Mesendoderm (in vitro differentiated cells): ENCODE measurements around the gene PPARG.
"Not testable (repeated sequence)": the region's sequence is repeated elsewhere in the genome, so short reads cannot be mapped to it uniquely, and the experiment has no call there.

Source experiments
- DNase-seq: peaks from one replicate; pipeline ENCODE4 v3.0.0; 2013
- H2AK5ac ChIP-seq: 2 replicates; pipeline ENCODE4 v1.6.1; 2013; ENCODE audit warnings: low read length, inconsistent platforms
- H2BK120ac ChIP-seq: 2 replicates; pipeline ENCODE4 v1.6.1; 2013; ENCODE audit warnings: low read depth, mild to moderate bottlenecking, low read length, moderate library complexity, mixed read lengths
- H2BK15ac ChIP-seq: replicated peaks from 2 replicates; pipeline ENCODE4 v1.6.1; 2013; ENCODE audit warnings: low read depth, mild to moderate bottlenecking, moderate library complexity
- H2BK5ac ChIP-seq: 2 replicates; pipeline ENCODE4 v1.6.1; 2013; ENCODE audit warnings: low read length, inconsistent platforms
- H3K18ac ChIP-seq: 2 replicates; pipeline ENCODE4 v1.6.1; 2013; ENCODE audit warnings: mild to moderate bottlenecking, low read length, mixed read lengths
- H3K23ac ChIP-seq: one replicate; pipeline ENCODE4 v1.6.1; 2013; ENCODE audit warnings: low read length
- H3K27ac ChIP-seq: 2 replicates; pipeline ENCODE4 v1.5.1; 2013; ENCODE audit warnings: low read depth, mild to moderate bottlenecking, inconsistent platforms, low read length, moderate library complexity
- H3K27me3 ChIP-seq: 2 replicates; pipeline ENCODE4 v1.6.1; 2013; ENCODE audit warnings: low read length, control low read depth, mild to moderate bottlenecking, inconsistent platforms; ENCODE audit not compliant: insufficient read depth, poor library complexity
- H3K36me3 ChIP-seq: 2 replicates; pipeline ENCODE4 v1.6.1; 2013; ENCODE audit warnings: low read length, inconsistent platforms; ENCODE audit not compliant: control insufficient read depth, insufficient read depth
- H3K4ac ChIP-seq: one replicate; pipeline ENCODE4 v1.6.1; 2013; ENCODE audit warnings: low read depth, mild to moderate bottlenecking, low read length, moderate library complexity
- H3K4me1 ChIP-seq: 2 replicates; pipeline ENCODE4 v1.6.1; 2013; ENCODE audit warnings: low read depth, low read length, inconsistent platforms; ENCODE audit not compliant: control insufficient read depth
- H3K4me2 ChIP-seq: 2 replicates; pipeline ENCODE4 v1.6.1; 2013; ENCODE audit warnings: low read length
- H3K4me3 ChIP-seq: 2 replicates; pipeline ENCODE4 v1.5.1; 2013; ENCODE audit warnings: mild to moderate bottlenecking, low read length
- H3K56ac ChIP-seq: one replicate; pipeline ENCODE4 v1.6.1; 2013; ENCODE audit warnings: low read length
- H3K79me1 ChIP-seq: 2 replicates; pipeline ENCODE4 v1.6.1; 2013; ENCODE audit warnings: low read length, inconsistent platforms
- H3K79me2 ChIP-seq: 2 replicates; pipeline ENCODE4 v1.6.1; 2013; ENCODE audit warnings: mild to moderate bottlenecking, low read length; ENCODE audit not compliant: control insufficient read depth, insufficient read depth
- H3K9ac ChIP-seq: 2 replicates; pipeline ENCODE4 v1.6.1; 2013; ENCODE audit warnings: low read length, inconsistent platforms
- H4K5ac ChIP-seq: one replicate; pipeline ENCODE4 v1.6.1; 2013; ENCODE audit warnings: low read length
- H4K8ac ChIP-seq: one replicate; pipeline ENCODE4 v1.6.1; 2013; ENCODE audit warnings: low read depth, mild to moderate bottlenecking, control low read depth, low read length, moderate library complexity
- WGBS: extraction: QIAGEN DNeasy Blood & Tissue Kit; methylation state at CpG from one replicate; pipeline ENCODE4 v1.1.7; 2013; ENCODE audit warnings: low lambda C conversion rate, missing lambda C conversion rate; ENCODE audit not compliant: insufficient coverage; ENCODE audit errors: extremely low coverage; 5-methylcytosine and 5-hydroxymethylcytosine counted together

The PPARG gene

DNA sequence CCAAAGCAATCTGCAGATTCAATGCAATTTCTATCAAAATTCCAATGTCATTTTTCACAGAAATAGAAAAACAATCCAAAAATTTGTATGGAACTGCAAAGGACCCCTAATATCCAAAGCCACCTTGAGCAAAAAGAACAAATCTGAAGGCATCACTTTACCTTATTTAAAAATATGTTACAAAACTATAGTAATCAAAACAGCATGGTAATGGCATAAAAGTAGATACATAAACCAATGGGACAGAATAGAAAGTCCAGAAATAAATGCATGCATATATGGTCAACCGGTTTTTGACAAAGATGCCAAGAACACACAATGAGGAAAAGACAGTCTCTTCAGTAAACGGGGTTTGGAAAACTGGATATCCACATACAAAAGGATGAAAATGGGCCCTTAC lies 39.4 kb upstream of the PPARG start:
- H2BK120ac ChIP-seq, result no peak overlapping the region
- no CpG with 5 or more reads among the region's 2 CpGs for WGBS
- H3K4me3 ChIP-seq, result no peak overlapping the region
- H3K27me3 ChIP-seq, result no peaks in the 10 kb centered on the region
- no peak for DNase-seq
- H4K8ac ChIP-seq, result no peak overlapping the region
- H3K79me1 ChIP-seq, result no peaks in the 10 kb centered on the region
- no peak overlapping the region for H3K9ac ChIP-seq
- H3K56ac ChIP-seq, result no peak overlapping the region
- no peak overlapping the region for H2BK5ac ChIP-seq
- no peak overlapping the region for H3K27ac ChIP-seq
- H2AK5ac ChIP-seq, result no peak overlapping the region
- no peaks in the 10 kb centered on the region for H3K4me1 ChIP-seq
- H3K18ac ChIP-seq, result no peak overlapping the region
- H3K36me3 ChIP-seq, result no peaks in the 10 kb centered on the region
- no peak overlapping the region for H3K4me2 ChIP-seq
- H4K5ac ChIP-seq, result no peak overlapping the region
- no peak overlapping the region for H3K23ac ChIP-seq
- H3K79me2 ChIP-seq, result no peaks in the 10 kb centered on the region
- no peak overlapping the region for H3K4ac ChIP-seq
- no peak overlapping the region for H2BK15ac ChIP-seq

DNA sequence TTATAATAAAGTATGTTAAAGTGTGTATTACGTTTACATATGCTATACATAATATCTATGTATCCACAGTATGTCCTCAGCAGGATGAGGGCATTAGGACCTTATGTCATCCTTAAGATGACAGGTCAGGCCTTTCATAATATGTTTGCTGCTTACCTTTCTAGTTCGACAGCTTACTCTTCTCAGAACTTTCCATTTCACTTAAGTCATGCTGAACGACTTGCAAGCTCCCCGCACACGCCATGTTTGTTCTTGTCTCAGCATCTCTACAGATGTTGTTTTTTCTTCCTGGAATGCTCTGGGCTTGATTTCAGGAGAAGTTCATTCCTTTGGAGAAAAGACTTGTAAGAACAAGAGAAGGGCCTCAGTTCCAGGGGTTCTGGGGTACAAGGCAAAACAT lies 36.0 kb upstream of the PPARG start:
- Histone ChIP-seq H2BK15ac (no peak overlapping the region), H3K79me2 (no peaks in the 10 kb centered on the region), H3K4me1 (no peaks in the 10 kb centered on the region), H3K4ac (no peak overlapping the region), H3K9ac (no peak overlapping the region), H3K23ac (no peak overlapping the region), H2BK120ac (no peak overlapping the region), H3K18ac (no peak overlapping the region), H3K4me2 (no peak overlapping the region), H3K4me3 (no peak overlapping the region), H3K27ac (no peak overlapping the region), H4K5ac (no peak overlapping the region), H3K56ac (no peak overlapping the region), H2AK5ac (no peak overlapping the region), H3K36me3 (no peaks in the 10 kb centered on the region), H3K79me1 (no peaks in the 10 kb centered on the region), H4K8ac (no peak overlapping the region), H2BK5ac (no peak overlapping the region), H3K27me3 (no peaks in the 10 kb centered on the region)
- no CpG with 5 or more reads among the region's 5 CpGs for WGBS
- no peak for DNase-seq

- no peaks in the 10 kb centered on the region for H3K36me3 ChIP-seq
- no peak overlapping the region for H3K9ac ChIP-seq
- no peaks in the 10 kb centered on the region for H3K4me1 ChIP-seq
- H3K18ac ChIP-seq, result no peak overlapping the region
- no peaks in the 10 kb centered on the region for H3K79me2 ChIP-seq
- no peak overlapping the region for H2AK5ac ChIP-seq
- no peak overlapping the region for H4K8ac ChIP-seq
- WGBS, result no CpG with 5 or more reads among the region's 10 CpGs
- H3K27me3 ChIP-seq, result no peaks in the 10 kb centered on the region
- H3K4ac ChIP-seq, result no peak overlapping the region
- H2BK5ac ChIP-seq, result no peak overlapping the region
- no peaks in the 10 kb centered on the region for H3K79me1 ChIP-seq
- H4K5ac ChIP-seq, result no peak overlapping the region
- DNase-seq, result peak; percentile 27
- H3K56ac ChIP-seq, result no peak overlapping the region
- H3K27ac ChIP-seq, result no peak overlapping the region
- no peak overlapping the region for H2BK15ac ChIP-seq
- no peak overlapping the region for H3K23ac ChIP-seq
- no peak overlapping the region for H3K4me2 ChIP-seq
- H3K4me3 ChIP-seq, result no peak overlapping the region
- no peak overlapping the region for H2BK120ac ChIP-seq
Measured at GRCh38 chr3:12253516-12254343, 35.1 kb upstream of the PPARG start.

- no peak overlapping the region for H3K56ac ChIP-seq
- H3K27me3 ChIP-seq, result no peaks in the 10 kb centered on the region
- H2BK5ac ChIP-seq, result no peak overlapping the region
- H3K79me2 ChIP-seq, result no peaks in the 10 kb centered on the region
- no peak overlapping the region for H4K5ac ChIP-seq
- no peak overlapping the region for H3K27ac ChIP-seq
- H3K4ac ChIP-seq, result no peak overlapping the region
- no peaks in the 10 kb centered on the region for H3K4me1 ChIP-seq
- no peak overlapping the region for H3K23ac ChIP-seq
- no peaks in the 10 kb centered on the region for H3K36me3 ChIP-seq
- no peaks in the 10 kb centered on the region for H3K79me1 ChIP-seq
- no peak overlapping the region for H3K4me2 ChIP-seq
- H2AK5ac ChIP-seq, result no peak overlapping the region
- no peak overlapping the region for H2BK120ac ChIP-seq
- H4K8ac ChIP-seq, result no peak overlapping the region
- DNase-seq, result no peak
- no peak overlapping the region for H2BK15ac ChIP-seq
- WGBS, result no CpG with 5 or more reads among the region's 2 CpGs
- no peak overlapping the region for H3K18ac ChIP-seq
- no peak overlapping the region for H3K9ac ChIP-seq
- no peak overlapping the region for H3K4me3 ChIP-seq
Measured at GRCh38 chr3:12255393-12255792, 33.5 kb upstream of the PPARG start.

- Histone ChIP-seq H3K4me2 (no peak overlapping the region), H3K4me1 (no peaks in the 10 kb centered on the region), H3K23ac (no peak overlapping the region), H3K79me1 (no peaks in the 10 kb centered on the region), H3K4ac (no peak overlapping the region), H2BK15ac (no peak overlapping the region), H3K9ac (no peak overlapping the region), H2AK5ac (no peak overlapping the region), H4K8ac (no peak overlapping the region), H3K56ac (no peak overlapping the region), H2BK5ac (no peak overlapping the region), H3K4me3 (no peak overlapping the region), H3K27me3 (no peaks in the 10 kb centered on the region), H3K79me2 (no peaks in the 10 kb centered on the region), H3K36me3 (no peaks in the 10 kb centered on the region), H2BK120ac (no peak overlapping the region), H4K5ac (no peak overlapping the region), H3K18ac (no peak overlapping the region), H3K27ac (no peak overlapping the region)
- no peak for DNase-seq
Measured at GRCh38 chr3:12258911-12259310, 30.0 kb upstream of the PPARG start.

- not testable (repeated sequence) for H3K79me1 ChIP-seq, DNase-seq, H3K27ac ChIP-seq, H2BK120ac ChIP-seq, H3K4me3 ChIP-seq, H3K56ac ChIP-seq, H3K36me3 ChIP-seq, H3K23ac ChIP-seq, H3K4me2 ChIP-seq, H4K5ac ChIP-seq, H3K4me1 ChIP-seq, H3K18ac ChIP-seq, H3K79me2 ChIP-seq, H3K4ac ChIP-seq, H4K8ac ChIP-seq, H3K9ac ChIP-seq, H3K27me3 ChIP-seq, H2BK5ac ChIP-seq, H2AK5ac ChIP-seq, H2BK15ac ChIP-seq
- no CpG with 5 or more reads among the region's 8 CpGs for WGBS
Measured at GRCh38 chr3:12262173-12262572, 26.7 kb upstream of the PPARG start.
